GM19455 (cell line): ENCODE data around the gene CLIP1.
"Not testable (repeated sequence)": the region's sequence is repeated elsewhere in the genome, so short reads cannot be mapped to it uniquely, and the experiment has no call there.

ENCODE experiments used
- ATAC-seq: cut with Tn5 transposase; IDR thresholded peaks from one replicate; pipeline ENCODE4 v1.9.1; 2021; ENCODE audit not compliant: unreplicated experiment

The CLIP1 gene

DNA sequence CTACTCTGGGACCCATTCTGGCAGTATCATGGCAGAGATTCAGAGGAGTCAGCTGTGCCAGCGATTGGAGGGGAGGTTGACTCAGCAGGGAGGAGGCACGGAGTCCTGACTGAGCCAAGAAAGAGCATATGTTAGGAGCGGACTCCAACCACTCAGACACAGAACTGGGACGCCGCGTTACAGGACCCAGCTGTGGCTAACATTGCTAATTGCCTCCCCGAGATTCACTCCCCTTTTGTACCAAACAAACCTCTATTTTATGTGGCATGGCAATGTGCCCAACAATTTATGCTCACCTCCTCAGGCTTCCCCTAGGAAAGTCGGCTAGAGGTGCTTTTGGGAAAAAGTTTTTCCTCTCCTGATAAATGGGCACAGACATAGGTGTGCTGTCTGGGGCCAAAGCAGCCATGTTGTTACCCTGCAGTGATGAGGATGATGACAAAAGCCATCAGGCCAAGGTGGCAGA lies 15.2 kb upstream of the CLIP1 start:
- no peak for ATAC-seq

DNA sequence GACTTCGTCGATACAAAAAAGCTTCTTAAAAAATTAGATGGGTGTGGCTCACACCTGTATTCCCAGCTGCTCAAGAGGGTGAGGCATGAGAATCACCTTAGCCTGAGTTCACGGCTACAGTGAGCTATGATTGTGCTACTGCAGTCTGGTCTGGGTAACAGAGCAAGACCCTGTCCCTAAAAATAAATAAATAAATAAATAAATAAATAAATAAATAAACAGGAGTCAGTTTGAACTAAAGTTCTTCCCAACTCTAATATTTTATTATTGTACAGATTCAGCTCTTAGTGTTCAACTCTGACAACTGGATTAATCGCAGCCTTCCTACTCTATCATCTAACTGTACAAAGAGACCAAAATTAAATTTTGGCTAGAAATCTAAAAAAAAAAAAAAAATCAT lies 12.7 kb upstream of the CLIP1 start:
- no peak for ATAC-seq

DNA sequence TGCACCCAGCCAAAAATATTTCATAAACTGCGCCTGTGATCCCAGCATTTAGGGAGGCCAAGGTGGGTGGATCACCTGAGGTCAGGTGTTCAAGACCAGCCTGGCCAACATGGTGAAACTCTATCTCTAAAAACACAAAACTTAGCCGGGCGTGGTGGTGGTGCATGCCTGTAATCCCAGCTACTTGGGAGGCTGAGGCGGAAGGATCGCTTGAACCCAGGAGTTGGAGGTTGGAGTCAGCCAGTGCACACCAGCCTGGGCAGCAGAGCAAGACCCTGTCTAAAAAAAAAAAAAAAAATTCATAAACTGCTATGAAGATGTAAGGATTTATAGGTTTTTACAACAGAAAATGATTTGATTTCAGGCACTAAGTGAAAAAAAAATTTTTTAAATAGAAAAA lies 6.6 kb upstream of the CLIP1 start:
- ATAC-seq: not testable (repeated sequence)

DNA sequence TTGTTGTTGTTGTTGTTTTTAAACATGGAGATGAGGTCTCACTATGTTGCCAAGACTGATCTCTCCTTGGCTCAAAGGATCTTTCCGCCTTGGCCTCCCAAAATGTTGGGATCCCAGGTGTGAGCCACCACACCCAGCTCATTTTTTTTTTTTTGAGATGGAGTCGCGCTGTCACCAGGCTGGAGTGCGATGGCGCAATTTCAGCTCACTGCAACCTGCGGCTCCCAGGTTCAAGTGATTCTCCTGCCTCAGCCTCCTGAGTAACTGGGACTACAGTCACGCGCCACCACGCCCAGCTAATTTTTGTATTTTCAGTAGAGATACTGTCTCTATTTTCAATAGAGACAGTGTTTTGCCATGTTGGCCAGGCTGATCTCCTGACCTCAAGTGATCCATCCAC lies 4.9 kb upstream of the CLIP1 start:
- no peak for ATAC-seq

DNA sequence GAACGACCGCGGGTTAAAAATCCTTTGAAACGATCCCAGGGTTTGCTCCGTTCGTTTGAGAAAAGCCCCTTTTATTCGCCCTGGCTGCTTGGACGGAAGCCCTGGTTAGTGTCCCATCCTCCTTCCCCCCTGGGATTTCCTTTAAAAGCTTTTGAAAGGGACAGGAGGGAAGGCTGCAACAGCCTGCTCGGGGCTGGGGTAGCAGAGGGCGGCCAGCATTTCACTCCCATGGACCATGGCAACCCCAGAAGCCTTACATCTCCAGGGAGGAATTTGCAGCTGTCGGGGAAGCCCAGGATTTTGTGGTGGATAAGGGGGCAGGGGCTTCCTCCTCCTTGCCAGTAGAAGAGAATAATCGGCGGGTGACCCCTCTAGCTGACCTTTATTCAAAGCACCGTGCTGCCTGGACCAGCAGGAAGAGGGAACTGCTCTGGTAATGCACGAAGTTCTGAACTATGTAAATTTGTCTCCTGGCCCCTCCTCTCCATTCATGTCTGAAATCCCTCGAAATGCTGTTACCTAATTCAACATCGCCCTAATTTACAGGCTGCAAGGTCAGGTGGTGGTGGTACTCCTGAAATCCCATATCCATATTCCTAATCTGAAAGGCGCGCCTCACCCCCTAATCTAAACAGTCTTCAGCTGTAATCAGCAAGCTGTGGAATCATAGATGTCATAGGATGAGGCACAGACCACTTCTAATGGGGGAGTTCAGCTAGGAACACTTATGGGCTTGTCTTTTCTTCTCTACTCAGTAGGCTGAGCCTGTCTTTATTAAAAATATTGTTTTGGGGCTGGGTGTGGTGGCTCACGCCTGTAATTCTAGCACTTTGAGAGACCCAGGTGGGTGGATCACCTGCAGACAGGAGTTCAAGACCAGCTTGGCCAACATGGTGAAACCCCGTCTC lies 1.0 kb upstream of the CLIP1 start:
- ATAC-seq: no peak

DNA sequence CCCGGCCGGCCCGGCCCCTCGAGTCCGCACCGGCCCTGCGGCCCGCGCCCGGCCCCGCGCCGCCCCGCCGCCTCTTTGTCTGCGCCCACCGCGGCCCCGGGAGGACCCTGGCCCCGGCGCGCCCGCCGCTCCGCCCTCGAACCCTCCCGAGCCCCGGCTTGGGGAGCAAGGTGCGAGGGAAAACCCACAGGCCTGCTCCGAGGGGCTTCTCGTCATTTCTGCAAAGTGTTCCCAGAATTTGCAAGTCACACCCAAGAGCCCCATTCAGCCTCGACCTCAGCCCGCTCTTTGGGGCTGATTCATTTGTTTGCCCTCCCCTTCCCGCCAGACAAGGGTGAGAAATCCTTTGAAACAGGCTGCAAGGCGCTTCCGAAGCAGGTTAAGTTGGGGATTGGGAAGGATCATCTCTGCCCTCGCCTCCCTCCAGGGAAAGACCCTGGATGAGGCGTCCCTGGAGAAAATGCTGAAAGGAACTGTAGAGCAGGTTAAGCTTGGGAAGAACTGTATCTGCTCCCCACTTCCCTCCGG lies 325 bp upstream of the CLIP1 start:
- ATAC-seq: peak; percentile 6

DNA sequence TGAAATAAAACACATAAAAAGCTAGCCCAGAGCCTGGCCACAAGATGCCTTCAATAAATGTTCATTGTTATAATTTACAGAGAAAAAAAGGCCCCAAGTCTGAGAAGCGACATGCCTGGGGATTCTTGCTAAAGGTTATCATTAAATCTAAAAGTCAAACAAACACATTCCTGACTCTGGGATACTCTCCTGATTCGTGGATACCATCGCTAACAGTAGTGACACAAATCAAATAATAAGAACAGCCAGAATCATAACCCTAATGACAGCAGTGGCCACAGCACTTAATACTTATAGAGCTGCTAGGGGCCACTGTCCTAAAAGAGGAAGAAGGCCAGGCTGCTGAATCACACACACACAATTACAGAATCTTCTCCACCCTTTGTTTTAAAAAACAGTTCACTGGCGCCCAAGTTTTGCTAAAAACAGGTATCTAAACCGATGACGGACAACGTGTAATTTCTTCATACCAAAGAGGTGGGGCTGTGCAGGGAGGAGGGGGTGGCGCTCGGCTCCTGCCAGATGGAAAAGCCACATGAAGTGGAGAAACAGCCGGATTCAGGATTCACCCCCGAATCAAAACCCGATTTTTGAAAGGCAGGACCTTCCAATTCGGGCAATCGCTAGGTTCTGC lies 1.2 kb downstream of the CLIP1 start:
- ATAC-seq: no peak

DNA sequence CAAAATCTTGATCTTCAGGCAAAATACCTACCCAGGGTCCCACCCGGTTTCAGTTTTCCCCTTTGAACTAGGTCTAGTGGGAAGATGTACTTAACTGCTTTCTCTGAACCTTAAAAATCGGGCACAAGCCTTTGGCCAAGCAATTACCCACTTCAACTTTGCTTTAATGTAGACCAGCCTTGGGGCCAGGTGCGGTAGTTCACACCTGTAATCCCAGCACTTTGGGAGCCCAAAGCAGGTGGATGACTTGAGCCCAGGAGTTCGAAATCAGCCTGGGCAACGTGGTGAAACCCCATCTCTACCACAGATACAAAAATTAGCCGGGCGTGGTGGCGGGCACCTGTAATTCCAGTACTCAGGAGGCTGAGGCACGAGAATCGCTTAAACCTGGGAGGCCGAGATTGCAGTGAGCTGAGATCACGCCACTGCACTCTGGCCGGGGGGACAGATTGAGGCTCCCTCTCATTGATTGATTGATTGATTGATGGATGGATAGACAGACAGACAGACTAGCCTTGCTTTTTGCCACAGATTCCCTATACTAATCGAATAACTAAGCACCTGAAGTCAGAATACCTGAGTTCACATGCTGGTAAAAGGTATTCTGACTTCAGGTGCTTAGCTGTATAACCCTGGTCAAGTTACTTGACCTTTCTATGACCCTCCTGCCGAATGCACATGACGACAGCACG lies 1.9 kb downstream of the CLIP1 start:
- ATAC-seq: no peak

DNA sequence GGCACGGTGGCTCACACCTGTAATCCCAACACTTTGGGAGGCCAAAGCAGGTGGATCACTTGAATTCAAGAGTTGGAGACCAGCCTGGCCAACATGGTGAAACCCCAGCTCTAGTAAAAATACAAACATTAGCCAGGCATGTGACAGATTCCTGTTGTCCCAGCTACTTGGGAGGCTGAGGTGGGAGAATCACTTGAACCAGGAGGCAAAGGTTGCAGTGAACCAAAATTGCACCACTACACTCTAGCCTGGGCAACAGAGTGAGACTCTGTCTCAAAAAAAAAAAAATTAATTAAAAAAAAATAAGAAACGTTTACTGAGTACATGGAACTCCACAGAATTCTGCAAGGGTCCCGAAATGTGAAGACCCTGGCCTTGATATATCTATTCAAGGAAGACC lies 3.4 kb downstream of the CLIP1 start:
- ATAC-seq: not testable (repeated sequence)

DNA sequence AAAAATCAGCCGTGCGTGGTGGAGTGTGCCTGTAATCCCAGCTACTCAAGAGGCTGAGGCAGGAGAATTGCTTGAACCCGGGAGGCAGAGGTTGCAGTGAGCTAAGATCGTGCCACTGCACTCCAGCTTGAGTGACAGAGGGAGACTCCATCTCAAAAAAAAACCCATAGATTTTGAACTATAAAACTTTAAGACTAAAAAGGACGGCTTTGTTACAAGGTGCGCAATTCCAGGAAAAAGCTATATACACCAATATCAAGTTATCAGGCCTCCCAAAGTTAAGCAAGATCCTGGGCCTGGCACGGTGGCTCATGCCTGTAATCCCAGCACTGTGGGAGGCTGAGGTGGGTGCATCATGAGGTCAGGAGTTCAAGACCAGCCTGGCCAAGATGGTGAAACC lies 6.8 kb downstream of the CLIP1 start:
- ATAC-seq: not testable (repeated sequence)

DNA sequence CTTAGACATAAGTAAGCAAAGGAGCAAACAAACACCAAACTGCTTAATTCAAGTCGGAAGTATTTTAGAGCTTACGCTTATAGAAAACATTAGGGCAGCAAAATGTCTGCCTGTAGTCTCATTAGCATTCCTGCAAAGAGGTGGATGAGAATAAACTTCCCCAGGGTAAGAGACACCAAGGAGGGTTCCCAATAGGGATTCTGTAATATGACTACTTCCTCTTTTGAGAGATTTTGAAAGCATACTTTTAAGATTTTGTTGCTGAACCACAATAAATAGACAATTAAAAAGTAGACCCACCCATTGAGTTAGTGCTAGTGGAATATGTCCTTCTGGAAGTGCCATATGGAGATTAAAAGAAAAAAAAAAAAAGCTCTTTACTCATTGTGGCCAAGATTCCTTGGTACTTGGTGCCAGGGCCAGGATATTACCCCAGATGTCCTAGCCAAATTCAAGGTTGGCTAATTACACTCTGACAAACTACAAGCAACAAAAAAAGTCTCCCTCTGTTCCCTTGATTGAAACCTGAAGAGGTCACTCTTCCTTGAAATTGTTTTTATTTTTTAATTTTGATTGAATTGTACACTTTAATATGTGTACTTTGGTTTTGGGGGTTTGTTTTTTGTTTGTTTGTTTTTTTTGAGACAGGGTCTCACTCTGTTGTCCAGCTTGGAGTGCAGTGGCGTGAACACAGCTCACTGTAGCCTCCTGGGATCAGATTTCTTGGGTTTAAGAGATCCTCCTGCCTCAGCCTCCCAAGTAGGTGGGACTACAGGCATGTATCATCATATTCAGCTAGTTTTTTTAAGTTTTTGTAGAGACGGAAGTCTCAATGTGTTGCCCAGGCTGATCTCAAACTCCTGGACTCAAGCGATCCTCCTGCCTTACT lies 8.7 kb downstream of the CLIP1 start:
- ATAC-seq: no peak

DNA sequence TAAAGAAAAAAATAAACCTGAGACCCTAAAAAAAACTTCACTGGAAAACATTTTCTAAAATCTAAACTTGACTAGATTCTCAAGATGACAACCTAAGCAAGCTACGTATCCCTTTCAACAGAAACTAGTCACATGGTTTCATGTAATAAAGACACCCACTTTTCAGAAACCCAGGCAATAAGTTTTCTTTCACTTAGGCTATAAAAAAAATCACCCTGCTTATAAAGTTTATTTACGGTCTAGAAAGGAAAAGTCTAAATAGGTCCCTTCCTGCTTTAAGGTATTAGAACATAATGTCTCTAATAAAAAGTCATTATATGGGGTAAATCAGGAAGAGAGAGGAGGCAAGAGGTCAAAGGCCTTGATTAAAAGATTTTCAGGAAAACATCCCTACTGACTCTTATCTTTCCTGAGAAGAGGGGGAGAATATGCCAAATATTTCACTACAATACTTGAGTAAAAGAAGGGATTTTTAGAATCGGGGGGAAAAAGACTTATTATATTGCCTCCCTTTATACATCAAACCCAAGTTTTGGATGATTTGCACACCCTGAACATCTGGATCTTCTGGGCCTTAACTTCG lies 9.5 kb downstream of the CLIP1 start:
- no peak for ATAC-seq

DNA sequence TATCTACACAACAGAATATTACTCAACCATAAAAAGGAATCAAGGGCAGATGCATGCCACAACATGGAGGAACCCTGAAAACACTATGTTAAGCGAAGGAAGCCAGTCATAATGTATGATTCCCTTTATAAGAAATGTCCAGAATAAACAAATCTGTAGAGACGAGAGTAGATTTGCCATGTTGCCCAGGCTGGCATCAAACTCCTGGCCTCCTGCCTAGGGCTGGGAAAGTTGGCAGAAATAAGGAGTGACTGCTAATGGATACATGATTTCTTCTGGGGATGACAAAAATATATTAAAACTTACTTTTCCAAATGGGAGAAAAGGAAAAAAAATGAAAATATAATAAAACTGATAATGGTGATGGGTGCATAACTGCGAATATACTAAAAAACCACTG lies 10.9 kb downstream of the CLIP1 start:
- ATAC-seq: no peak

DNA sequence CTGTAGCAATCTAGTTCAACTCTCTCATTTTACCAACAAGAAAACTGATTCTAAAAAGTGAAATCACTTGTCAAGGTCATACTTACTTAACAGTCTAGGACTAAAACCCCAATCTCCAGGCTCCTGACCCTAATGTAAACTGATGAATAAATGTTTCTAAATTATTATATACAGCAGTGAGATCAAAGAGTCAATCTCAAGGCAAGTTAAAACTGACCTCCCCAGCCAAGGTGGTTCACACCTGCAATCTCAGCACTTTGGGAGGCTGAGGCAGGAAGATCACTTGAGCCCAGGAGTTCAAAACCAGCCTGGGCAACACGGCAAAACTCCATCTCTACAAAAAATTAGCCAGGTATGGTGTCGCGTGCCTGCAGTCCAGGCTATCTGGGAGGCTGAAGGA lies 15.3 kb downstream of the CLIP1 start:
- ATAC-seq: no peak

DNA sequence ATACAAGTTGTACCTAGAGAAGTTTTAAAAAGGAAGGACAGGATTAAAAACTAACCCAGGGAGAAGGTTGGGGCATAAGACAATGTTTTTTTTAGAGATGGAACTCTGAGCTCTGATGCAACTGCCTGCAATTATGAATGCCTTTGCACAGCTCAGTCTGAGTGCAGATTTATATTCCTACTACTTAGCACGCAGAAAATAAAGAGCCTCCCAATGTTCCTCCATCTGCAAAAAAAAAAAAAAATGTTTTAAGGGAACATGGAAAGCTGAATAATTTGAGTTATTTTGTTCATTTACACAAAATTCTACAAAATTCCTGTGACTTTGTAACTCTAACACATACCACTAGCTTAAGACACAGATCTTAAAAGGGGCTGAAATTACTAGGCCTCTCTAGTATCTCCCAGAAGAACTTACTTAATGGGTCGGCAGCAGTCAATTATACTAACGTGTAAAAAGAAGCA lies 15.7 kb downstream of the CLIP1 start:
- no peak for ATAC-seq

DNA sequence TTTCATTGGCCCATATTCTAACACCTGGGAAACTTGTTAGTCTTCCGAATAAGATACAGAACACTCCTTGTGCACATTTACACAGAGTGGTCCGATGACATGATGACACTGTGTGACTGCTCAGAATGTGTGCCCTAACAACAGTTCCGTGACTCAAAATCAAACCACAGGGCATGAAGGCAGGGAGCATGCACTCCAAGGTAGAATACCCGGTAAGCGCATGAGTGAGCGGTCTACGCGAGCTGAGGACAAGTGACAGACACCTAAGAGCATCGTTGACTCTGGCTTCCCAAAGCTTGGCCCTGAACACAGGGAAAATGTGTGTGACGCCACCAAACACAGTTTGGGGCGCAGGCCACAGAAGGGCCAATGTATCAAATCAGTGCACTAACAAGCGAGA lies 18.6 kb downstream of the CLIP1 start:
- ATAC-seq: no peak

DNA sequence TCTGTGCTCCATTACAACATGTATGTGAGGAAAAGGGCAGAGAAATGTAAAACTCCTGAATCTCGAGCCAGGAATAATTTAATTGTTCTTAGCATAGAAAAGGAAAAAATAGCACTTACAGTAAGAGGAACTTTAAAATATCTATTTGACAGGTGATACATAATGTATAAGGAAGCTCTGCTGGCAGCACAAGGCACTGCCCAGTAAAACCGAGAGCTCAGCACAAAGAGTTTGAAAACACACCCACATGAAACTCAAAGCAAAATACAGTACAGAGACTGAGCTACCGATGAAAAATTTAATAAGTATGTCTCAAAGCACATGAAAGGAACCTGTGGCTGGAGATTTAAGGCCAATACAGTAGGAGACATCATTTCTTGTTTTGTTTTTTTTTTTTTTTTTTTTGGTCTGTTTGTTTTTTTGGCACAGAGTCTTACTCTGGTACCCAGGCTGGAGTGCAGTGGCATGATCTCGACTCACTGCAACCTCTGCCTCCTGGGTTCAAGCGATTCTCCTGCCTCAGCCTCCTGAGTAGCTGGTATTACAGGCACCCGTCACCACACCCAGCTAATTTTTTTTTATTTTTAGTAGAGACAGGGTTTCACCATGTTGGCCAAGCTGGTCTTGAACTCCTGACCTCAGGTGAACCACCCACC lies 19.2 kb downstream of the CLIP1 start:
- ATAC-seq: no peak

DNA sequence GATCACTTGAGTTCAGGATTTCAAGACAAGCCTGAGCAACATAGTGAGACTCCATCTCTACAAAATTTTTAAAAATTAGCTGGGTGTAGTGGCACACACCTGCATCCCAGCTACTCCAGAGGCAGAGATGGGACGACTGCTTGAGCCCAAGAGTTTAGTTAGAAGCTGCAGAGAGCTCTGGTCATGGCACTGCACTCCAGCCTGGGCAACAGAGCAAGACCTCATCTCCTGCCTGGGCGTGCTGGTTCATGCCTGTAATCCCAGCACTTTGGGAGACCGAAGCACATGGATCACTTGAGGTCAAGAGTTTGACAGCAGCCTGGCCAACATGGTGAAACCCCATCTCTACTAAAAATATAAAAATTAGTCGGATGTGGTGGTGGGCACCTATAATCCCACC lies 20.2 kb downstream of the CLIP1 start:
- ATAC-seq: no peak

DNA sequence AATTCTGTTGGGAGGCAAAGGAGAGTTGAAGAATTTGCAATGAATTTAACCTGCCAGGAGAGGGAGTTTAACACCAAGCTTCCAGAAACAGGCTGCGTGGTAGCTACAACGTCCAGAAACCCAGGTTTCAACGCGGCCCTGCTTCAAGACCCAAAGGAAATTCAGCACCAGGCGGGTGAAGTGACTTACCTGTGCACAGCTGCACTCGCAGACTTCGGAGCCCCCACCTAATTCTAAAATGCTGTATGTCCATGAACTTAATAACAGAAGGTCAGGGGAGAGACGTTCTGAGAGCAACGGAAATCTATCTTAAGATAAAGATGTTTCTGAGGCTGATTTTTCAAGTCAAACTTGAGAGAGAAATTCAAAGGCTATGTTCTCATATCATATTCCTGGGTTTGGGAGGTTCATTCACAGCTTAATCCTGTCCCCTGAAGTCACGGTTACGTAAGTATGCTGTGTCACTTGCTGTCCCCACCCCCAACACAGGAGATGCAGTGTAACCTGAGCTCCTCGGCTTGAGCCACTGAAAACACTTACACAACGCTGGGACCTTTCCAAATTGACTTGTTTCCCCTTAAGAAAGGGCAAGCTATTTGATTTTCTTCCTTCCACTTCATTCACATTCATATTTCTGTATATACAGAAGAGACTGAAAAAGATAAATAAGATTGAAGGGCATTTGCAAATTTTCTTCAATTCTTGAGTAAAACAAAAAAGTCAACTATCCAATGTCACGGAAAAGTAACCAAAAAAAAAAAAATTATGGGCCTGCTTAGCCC lies 22.7 kb downstream of the CLIP1 start:
- ATAC-seq: no peak
